HG03460 (cell line): ENCODE data around the gene PHACTR3.

Source experiments
- ATAC-seq: cut with Tn5 transposase; IDR thresholded peaks from one replicate; pipeline ENCODE4 v1.9.1; 2021; ENCODE audit not compliant: unreplicated experiment

Gene PHACTR3

DNA sequence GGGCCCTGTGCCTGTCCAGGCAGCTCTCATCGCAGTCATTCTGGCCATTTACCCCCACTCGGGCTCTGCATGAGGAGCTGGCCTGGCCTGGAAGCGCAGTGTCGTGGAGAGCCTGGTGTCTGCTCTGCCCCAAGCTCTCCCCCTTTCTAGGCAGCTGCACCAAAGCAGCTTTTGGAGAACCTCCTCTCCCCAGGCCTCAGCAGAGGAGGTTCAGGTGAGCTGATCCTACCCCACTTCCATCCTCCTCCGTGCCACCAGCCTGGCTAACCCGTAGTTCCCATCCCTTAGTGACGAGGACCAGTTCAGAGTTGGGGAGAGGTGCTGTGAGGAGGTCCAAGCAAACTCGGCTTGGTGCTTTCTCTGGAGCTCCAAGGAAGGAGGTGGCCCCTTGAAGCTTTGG, 30.5 kb upstream of the PHACTR3 start:
- ATAC-seq = no peak

DNA sequence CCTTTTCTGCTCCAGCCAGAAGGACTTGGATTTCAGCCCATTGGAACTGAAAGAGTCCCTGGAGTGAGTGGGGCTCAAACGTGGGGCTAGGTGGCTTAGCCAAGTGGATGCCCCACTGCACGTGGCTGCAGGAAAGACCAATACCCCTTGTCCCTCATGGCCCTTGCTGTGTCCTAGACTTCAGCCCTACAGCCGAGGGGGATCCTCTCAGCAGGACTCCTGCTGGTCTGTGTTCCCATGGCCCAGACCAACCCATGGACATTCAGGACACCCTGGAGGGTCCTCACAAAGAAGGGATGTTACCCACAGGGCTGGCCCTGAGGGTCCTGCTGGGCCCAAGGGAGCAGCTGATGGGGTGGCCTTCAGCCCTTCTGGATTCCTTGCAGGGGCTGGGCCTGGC, 30.0 kb upstream of the PHACTR3 start:
- ATAC-seq = no peak

DNA sequence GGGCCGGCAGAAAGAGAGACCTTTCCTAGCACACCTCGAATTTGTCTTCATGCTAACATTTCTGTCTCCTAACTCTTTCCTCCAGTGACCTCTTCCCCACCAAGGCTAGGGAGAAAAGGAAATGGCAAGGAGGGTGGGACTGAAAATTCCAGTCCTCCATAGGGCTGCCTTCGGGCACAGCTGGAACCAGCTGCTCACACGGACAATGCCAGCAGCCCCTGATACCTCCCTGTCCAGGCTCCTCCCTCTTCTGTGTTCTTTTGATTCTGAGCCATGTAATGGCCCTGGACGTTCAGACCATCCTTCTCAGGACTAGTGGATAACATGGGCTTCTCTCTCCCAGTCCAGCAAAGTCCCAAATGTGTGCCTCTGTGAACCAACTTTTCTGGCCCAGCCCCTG, 29.1 kb upstream of the PHACTR3 start:
- no peak for ATAC-seq

DNA sequence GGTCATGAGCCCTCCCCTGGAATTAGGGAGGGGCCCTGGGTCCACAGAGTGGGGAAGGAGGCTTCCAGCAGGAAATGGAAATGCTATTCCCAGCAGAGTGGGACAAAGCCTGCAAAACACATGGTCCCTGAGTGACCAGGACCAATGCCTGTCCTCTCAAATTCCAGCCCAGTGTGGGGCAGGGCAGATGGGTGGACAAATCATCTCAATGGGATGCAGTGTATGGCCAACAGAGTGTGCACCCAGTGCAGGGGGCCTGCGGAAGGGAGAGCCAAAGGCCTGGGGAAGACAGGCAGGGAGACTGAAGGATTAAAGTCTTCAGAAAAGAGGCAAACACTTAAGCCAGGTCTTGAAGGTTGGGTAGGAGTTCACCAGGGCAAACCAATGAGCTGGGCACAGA, 28.7 kb upstream of the PHACTR3 start:
- no peak for ATAC-seq

DNA sequence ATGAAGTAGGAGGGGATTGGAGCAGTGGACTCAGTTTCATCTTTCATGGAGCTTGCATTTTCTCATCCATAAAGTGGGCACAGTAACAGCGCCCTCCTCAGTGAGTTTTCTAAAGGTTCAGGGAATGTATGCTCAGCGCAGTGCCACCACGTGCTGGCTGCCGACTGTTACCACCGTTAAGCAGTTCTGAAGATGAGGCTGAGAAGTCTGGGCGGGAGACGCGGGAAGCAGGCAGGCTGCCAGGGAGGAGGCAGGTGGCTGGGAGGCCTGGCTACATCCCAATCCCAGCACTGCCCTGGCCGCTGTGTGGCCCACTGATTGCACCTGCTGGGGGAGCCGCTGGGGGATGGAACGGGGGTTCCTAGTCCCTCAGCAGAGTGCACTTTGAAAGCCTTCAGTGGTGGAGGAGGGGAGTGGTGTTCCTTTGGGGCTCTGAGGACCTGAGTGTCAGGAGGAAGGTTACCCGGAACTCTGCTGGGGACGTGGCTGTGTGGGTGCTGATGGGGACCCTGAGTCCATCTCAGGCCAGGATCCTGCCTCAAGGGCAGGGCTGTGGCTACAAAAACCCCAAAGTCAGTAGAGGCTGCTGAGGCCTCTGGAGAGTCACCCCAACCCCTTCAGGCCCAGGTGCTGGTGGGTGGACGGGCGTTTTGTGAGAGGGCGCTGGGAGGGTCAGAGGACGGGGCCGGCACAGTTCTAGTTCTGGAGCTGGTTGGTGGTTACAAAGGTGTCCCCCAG, 28.0 kb upstream of the PHACTR3 start:
- no peak for ATAC-seq

DNA sequence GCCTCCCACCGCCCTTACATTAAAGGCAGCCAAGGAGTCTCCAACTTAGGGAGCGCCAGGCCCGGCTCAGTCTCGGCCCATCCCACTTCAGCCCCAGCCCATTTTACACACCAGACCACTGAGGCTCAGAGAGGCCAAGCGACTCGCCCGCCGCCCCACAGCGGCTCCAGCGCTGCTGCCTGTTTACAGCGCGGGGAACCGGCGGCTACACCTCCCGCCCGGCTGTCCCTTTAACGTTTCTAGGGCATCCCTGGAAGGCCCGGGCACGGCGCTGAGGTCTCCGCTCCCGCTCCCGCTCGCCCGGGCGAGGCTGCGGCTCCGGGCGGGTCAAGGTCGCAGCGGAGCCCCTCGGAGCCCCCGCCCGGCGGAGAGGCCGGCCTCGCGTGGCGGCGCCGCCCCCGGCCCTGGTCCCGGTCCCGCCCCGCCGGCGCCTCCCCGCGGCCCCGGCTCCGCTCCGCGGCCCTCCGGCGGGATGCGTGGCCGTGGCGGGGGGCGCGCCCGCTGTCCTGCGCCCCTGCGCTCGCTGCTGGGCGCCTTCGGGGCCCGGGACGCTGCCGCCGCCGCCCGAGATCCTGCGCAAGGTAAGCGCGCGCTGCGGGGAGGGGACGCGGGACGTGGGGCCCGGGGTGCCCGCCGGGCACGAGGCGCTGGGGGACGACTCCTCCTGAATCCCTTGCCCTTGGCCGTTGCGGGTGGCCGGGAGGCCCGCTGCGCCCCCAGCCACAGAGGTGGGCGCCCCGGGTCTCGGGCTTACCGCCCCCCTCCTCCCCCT, 27.1 kb upstream of the PHACTR3 start:
- no peak for ATAC-seq

DNA sequence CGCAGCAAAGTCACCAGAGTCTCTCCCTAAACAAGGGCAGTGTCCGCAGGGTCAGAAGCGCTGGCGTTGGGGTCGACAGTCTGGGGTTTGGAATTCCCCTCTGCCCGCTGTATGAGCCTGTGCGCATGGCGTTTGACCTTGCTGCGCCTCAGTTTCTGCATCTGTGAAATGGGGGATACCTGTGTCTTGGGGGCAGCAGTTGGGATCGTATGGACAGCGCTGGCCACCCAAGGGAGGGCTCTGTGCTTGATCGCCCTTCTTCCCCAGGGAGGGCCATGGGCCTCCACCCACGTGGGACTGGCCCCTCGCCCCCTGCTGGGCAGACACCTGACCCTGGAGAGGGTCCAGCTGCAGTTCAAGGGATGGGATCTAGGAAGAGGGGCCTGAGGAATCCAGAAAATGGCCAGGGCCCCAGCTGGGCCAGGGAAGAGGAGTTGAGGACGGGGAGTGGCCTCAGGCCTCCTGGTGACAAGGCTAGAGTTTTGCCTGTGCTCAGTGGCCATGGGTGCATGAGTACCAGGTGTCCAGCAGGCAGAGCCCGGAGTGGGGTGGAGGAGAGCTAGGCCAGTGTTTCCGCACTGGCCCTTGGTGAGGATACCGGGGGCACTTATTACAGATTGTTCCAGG, 26.4 kb upstream of the PHACTR3 start:
- no peak for ATAC-seq

DNA sequence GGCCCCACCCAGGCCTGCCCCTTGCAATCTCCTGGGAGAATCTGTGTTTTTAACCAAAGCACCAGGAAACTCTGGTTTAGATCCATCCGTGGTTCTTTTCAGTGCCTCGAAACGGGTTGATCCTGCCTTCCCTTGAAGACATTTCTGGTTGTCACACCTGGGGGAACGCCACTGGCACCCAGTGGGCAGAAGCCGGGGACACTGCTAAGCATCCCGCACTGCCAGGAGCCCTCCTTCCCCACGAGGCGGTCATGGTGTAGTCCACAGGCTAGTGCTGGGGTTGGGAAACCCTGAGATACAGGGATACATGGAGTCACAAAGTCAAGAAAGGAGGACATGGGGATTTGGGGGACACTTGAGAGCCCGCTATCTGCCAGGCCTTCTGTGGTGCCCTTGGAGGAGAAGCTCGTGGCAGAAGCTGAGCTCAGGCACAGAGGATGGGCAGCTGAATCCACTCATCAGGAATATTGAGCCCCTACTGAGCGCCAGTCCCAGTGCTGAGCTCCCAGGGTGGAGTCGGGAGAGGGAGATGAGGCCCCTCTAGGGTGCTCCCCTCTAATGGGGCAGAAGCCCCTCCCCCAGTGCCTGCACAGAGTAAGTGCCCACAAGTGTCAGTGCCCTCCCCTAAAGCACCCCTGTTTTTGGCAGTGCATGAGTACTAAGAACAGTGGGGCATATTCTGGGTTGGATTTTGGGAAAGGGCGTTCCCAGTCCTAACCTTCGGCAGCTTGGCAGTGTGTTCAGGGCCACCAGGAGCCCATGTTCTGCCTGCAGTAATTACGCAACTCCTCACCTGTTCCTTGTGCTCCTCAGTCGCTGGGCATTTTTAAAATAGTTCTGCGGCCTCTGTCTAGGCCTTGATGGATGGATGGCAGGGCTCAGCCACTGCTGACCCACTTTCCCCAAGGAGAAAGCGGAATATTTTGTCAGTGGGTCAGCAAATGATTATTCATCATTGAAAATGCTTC, 25.6 kb upstream of the PHACTR3 start:
- no peak for ATAC-seq

DNA sequence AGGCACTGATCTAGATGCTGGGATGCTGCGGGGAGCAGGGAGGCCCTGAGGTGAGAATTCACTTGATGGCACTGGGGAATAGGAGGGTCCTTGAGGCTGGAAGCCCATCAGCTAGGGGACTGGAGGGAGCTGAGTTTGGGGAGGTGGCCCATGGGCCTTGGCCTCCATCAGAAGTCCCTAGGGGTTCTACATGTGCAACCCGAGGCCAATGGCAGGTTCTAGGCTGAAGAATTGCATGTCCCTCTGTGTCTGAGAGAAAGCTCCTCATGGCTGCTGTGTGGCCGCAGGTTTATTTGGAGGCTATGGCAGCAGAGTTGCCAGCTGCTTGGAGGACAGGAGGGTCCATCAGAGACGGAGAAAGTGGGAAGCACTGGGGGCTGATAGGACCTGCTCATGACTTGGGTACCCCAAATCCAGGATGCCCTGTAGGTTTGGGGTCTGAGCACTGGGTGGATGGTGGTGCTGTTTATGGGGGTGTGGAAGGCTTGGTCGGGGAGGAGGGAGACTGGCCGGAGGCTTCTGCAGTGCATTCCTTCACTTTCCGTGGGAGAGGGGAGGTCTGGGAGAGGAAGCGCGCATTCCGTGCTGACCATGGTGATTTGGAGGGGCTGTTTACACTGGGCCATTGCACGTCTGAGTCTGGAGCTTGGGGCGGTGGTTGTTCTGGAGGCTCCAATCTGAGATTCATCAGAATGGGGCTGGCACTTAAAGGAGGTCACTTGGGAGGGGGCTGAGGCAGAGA, 24.8 kb upstream of the PHACTR3 start:
- no peak for ATAC-seq

DNA sequence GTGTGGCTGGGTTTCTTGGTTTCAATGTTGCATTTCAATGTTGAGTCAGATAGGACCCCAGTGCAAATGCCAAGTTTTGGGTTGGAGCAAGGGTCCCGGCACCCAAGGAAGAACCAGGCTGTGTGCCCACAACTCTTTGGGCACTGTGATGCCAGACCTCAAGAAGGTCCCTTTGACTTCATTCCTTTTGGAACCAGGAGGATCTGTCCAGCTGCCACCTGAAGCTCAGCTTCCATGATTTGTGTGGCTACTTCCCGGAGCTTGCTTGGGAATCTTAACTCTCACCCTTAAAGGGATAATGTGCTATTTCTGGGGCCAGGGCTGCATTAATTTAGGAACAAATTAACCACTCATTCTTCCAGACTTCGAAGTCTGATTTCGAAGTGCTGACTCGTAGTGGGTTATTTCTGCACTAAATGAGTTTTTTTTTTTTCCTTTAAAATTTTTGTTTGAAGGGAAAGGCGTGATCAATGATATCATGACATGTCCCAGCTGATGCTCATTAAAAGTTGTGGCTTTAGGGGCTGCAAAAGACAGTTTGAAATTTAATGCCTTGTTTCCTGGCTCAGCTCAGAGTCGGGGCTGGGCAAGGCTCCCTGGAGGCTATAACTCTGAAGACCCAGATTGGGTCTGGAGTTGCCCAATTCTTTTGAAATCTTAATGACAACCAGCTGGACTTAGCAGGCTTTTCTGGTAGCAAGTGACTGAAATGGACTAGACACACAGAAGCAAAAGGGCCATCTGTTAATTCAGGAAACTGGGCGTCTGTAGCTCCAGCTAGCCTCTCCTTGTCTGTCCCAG, 24.0 kb upstream of the PHACTR3 start:
- no peak for ATAC-seq

DNA sequence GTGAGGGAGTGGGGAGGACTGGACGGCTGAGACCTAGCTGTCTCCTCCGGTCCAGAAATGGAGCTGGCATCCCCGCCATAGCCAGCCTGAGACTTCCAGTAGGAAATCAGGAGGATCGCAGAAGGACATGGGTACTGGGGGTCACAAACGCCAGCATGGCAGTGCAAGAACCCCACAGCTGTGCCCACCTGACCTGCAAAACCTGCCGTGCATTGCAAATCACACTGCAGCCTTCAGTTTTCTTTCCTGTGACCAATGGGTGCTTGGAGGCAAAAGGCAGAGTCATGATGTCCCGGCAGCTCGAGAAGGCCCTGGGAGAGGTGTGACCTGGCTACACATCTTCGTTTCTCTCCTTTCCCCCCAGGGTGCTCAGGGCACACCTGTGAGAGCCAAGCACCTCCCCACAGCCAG, 23.3 kb upstream of the PHACTR3 start:
- ATAC-seq = no peak

DNA sequence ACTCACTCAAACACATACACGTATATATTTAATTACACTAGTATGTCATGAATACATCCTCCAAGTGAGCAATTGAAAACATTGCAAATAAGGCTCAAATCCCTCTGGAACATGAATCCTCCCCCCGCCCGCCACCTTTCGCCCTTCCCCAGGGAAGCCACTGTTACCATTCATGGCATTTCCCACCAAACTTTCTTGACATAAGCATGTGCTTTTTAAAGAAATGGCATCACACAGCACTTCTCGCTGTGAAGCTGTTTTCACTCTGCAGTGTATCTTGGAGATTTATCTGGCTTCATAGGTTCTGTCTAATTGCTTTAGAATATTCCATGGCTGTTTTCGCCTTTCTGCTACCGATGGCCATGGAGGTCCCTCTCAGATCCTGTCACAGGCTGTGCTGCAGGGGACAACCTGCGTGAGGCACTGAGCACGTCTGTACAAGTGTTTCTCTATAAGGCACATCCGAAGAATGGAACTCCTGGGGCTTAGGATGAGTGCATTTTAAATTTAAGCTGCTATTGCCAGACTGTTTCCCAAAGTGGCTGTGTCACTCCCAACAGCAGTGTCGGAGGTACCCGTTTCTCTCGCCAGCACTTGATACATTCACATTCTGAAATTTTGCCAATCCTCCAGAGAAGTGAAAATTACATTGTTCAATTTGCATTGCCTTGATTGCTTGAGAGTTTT, 22.2 kb upstream of the PHACTR3 start:
- no peak for ATAC-seq

DNA sequence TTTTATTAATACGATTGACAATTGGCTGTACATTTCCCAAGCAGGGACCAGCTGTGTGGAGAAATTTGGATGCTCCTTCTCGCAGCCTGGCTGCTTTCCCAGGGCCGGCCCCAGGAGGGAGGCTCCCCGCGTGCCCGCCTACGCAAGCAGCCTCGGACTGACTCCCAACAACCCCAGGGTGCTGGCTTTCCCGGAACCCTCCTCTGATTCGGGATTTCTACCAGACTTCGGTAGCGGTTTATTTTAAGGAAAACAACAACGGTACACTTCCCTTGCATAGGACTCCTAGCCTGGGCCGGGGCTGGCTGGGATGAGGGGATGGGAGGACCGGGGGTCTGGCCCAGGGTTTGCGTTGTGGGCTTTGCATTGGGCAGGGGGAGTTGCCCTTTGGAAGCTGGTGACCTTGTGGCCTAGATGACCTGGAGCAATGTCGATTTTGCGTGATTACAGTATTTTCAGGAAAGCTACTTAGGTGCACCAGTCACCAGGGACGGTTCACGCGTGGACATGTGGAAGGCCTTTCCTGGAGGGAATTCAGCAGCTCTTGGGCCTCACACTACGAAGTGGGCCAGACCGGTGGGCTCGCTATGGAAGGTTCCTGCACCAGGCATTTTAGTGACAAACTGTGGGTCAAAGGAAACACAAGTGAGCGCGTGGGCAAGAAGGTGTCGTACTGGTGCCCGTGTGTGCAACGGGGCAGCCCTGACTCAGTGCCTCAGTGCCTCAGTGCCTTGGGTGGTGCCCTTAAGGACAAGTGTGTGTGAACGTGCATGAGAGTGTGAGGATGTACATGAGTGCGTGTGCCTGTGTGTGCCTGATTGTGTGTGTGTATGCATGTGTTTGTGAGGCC, 20.7 kb upstream of the PHACTR3 start:
- ATAC-seq = no peak

DNA sequence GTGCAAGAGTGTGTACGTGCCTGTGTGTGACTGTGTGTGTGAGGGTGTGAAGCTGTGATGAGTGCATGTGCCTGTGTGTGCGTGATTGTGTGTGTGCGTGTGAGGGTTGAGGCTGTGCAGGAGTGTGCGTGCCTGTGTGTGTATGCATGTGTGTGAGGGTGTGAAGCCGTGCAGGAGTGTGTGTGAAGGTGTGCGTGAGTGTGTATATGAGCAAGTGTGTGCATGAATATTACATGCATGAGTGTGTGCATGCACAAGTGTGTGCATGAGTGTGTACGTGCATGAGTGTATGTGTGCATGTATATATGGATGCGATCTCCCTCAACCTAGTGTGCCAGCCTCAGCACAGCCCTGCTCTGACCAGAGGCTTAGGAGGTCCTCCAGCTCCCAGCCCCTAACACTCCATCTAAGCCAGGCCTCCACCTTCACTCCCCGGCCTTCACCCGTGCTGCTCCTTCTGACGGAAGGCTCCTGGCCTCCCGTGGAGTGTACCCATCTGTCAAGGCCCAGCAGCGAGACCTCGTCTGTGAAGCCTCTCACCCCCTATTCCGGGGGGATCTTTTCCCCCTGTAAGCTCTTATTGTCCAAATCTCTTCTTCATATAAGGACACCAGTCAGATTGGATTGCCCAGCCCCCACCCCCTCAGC, 19.9 kb upstream of the PHACTR3 start:
- ATAC-seq = no peak

DNA sequence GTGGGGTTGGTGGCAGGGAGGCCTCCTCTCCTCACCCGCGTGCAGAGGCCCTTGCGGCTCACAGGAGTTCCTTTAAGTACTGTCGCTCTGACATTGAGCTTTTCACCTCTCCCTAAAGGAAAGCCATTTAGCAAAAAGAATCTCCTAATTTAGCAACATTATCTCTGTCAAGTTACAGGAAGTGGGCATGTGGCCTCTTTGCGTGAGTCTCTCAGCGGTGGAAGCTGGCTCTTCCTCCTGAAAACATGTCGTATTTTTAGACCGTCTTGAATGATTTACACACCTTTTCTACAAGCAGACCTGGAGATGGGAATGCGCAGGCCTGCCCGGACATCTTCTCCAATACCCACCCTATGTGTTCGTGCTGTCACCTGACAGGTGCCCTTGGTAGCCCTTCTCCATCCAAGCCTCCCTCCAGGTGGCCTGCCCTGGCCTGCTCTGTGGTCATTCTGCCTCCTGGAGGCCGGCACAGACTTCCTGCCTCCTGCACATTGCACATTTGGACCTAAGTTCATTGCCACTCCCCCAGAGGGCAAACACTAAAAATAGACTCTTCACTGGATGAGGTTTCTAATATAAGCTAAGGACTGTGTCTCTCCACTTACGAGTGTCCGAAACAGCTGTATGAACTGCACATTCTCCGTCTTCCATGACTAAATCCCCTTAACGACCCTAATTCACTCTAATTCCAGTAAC, 18.5 kb upstream of the PHACTR3 start:
- ATAC-seq = no peak

DNA sequence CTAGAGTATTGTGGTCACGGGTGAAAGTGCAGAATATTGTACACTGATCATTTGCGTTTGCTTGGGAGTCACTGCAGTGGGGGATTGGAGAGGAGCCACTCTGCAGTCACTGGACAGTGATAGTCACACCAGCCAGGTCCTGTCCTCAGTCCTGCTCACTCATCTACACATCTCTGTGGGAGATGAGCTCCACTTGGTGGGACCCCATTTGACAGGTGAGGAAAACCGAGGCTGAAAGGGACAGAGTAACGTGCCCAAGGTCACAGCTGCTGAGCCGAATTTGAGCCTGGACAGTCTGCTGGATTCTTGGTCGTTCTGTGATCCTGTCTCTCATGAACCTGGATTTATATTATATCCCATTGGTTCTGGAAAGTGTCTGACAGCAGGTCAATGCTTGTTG, 17.7 kb upstream of the PHACTR3 start:
- no peak for ATAC-seq

DNA sequence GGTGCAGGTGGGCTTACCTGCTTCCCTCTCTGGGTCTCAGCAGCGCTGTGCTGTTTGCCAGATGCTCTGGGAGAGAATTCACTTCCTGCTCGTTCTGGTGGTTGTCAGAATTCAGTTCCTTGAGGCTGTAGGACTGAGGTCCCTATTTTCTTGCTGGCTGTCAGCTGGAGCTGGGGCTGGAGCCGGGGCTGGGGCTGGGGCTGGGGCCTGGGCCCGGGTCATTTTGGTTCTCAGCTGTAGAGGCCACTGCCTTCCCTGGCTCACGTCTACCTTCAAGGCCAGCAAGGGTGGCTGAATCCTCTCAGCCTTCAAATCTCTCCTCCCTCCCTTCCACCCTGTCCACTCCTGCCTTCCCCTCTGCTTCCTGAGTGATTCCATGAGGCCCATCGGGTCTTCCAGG, 16.8 kb upstream of the PHACTR3 start:
- ATAC-seq = no peak
